Peyer's patch (tissue), 4 donors: ENCODE measurements around the gene SLC22A23. TPM values are rescaled to one million over a fixed set of nuclear protein-coding genes. Genes with fewer than 3 reads are reported as not detected.

Experiments used
- DNase-seq, 3 donors: peaks; one replicate each; pipeline ENCODE4 v3.0.0-alpha.2; 2017 to 2019
- H3K27ac ChIP-seq, 4 donors: fragments of 200-600 bp; sonication (generic); one replicate each; pipeline ENCODE4 v1.5.1; 2016 to 2019
- H3K27me3 ChIP-seq, 2 donors: fragments of 200-600 bp; sonication (generic); one replicate each; pipeline ENCODE4 v1.5.1; 2019
- H3K36me3 ChIP-seq, 3 donors: fragments of 200-600 bp; sonication (generic); one replicate each; pipeline ENCODE4 v1.5.1; 2016 to 2019
- H3K4me1 ChIP-seq, 4 donors: fragments of 200-600 bp; sonication (generic); one replicate each; pipeline ENCODE4 v1.5.1; 2016 to 2019
- H3K4me3 ChIP-seq, 4 donors: fragments of 200-600 bp; sonication (generic); 1 replicate in 3 of 4; 2 replicates in 1 of 4; pipeline ENCODE4 v1.5.1; 2016 to 2019; ENCODE audit warnings: mild to moderate bottlenecking in 1 of 4
- H3K9me3 ChIP-seq, 4 donors: fragments of 200-600 bp; sonication (generic); one replicate each; pipeline ENCODE4 v1.5.1; 2016 to 2019; ENCODE audit warnings: mild to moderate bottlenecking in 1 of 4
- POLR2A ChIP-seq, 2 donors: fragments of 450-650 bp; IDR thresholded peaks; one replicate each; pipeline ENCODE4 v1.5.1; 2017; ENCODE audit warnings: antibody characterized with exemption in 2 of 2, mild to moderate bottlenecking in 2 of 2, moderate library complexity in 2 of 2
- total RNA-seq, 4 donors: library from RNA; depleted of rRNA; stranded (reverse); fragments of >200 nt; gene quantifications; one replicate each; pipeline ENCODE4 v1.1.0, GENCODE V29; 2016
- TF ChIP-seq, protein P1 (sequence below), 6 experiments: fragments of 450-650 bp in 4 of 6; fragments of 200-600 bp in 2 of 6; sonication (generic) in 1 of 6; IDR thresholded peaks; one replicate each; pipeline ENCODE4 v1.5.1; 2017 to 2019; ENCODE audit warnings: antibody characterized with exemption in 6 of 6, mild to moderate bottlenecking in 3 of 6, moderate library complexity in 1 of 6

The SLC22A23 gene
- total RNA-seq, 4 donors from 2014 or later = 22.3 to 145 (median 91.6) TPM

DNA sequence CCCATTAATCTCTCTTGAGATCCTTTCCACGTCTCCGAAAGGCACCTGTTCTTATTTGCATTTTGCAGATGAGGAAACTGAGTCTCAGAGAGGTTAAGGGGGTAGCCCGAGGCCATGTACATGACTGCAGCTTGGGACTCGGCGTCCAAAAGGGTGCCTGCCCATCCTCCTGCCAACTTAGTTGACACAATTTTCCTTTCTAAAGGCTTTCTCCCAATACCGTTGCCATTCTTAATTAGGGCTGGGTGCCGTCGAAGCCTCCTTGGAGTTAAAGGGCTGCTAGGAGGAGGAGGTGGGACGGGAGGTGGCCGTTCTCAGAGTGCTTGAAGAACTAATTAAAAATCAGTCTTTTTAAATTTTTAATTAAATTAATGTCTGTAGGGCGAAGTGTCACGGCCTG lies 198.6 kb downstream of the SLC22A23 start:
- H3K9me3 ChIP-seq = no peaks in the 10 kb centered on the region
- no peaks in the 10 kb centered on the region for H3K27me3 ChIP-seq
- H3K27ac ChIP-seq = peak overlapping the region in 1 of 4 donors; percentile 83
- no peak for TF ChIP-seq POLR2A (IDR thresholded peaks at IDR 0.05)
- TF ChIP-seq, protein P1, sequence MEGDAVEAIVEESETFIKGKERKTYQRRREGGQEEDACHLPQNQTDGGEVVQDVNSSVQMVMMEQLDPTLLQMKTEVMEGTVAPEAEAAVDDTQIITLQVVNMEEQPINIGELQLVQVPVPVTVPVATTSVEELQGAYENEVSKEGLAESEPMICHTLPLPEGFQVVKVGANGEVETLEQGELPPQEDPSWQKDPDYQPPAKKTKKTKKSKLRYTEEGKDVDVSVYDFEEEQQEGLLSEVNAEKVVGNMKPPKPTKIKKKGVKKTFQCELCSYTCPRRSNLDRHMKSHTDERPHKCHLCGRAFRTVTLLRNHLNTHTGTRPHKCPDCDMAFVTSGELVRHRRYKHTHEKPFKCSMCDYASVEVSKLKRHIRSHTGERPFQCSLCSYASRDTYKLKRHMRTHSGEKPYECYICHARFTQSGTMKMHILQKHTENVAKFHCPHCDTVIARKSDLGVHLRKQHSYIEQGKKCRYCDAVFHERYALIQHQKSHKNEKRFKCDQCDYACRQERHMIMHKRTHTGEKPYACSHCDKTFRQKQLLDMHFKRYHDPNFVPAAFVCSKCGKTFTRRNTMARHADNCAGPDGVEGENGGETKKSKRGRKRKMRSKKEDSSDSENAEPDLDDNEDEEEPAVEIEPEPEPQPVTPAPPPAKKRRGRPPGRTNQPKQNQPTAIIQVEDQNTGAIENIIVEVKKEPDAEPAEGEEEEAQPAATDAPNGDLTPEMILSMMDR (IDR thresholded peaks at IDR 0.05) = no peak
- no peaks in the 10 kb centered on the region for H3K36me3 ChIP-seq
- peak overlapping the region; percentile 81 to 99 (median 93) for H3K4me3 ChIP-seq
- peaks cover 0 to 25% (median 6%) of the 10 kb centered on the region in 4 donors for H3K4me1 ChIP-seq
- no peak for DNase-seq

DNA sequence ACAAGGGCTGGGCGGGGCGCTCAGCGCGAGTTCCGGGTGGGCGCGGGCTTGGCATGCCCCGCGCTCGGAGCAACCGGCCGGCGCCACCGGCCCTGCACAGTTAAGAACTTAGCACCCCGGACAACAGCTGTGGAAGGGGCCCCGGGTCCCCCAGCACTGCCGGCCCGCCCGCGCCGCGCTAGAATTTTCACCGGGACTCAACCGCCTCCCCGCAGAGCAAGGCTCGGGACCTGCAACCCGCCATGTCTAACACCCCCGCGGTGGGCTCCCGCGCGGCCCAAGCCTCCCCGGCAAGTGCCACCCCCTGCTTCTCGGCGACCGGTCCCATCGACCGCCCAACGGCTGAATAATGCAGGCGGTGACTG lies 203.3 kb downstream of the SLC22A23 start:
- Histone ChIP-seq H3K27me3 (no peaks in the 10 kb centered on the region), H3K9me3 (no peaks in the 10 kb centered on the region), H3K4me1 (peaks cover 0 to under 1% (median 0%) of the 10 kb centered on the region in 4 donors), H3K27ac (no peak overlapping the region), H3K4me3 (no peak overlapping the region), H3K36me3 (no peaks in the 10 kb centered on the region)
- TF ChIP-seq, protein P1 (IDR thresholded peaks at IDR 0.05) = no peak
- no peak for TF ChIP-seq POLR2A (IDR thresholded peaks at IDR 0.05)
- DNase-seq = no peak

DNA sequence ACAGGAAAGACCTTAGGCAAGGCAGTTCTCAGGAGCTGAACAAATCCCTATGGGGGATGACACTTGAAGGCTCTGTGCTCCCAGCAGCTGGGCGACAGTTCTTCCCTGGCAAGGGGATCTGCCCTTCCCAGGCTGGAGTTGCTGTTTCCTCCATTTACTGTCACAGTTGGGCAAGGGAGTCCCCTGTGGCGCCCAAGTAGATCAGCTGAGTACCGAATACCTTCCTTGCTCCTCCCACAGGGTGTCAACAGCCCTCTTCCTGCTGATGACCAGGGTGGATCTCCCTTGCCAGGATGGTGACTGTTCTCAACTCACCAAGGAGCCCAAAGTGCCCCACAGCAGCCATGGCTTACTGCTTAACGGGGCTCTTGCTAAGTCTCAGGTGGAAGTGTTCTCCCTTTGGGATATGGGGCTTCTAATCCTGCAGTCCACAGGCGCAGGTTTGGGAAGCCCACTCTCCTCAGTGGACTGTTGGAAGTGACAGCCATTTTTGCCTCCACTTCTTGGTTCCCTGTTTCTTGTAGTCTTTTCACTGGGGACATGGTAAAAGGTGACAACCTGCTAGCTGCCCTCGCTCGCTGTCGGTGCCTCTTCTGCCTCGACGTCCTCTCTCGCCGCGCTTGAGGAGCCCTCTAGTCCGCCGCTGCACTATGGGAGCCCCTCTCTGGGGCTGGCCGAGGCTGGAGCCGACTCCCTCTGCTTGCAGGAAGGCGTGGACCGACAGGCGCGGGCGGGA lies 203.8 kb downstream of the SLC22A23 start:
- no peak for TF ChIP-seq POLR2A (IDR thresholded peaks at IDR 0.05)
- TF ChIP-seq, protein P1 (IDR thresholded peaks at IDR 0.05) = no peak
- Histone ChIP-seq H3K36me3 (no peaks in the 10 kb centered on the region), H3K4me3 (no peak overlapping the region), H3K4me1 (peaks cover 0 to 6% (median 0%) of the 10 kb centered on the region in 4 donors), H3K27me3 (no peaks in the 10 kb centered on the region), H3K27ac (no peak overlapping the region), H3K9me3 (no peaks in the 10 kb centered on the region)
- DNase-seq = peak in 1 of 3 donors; percentile 34

DNA sequence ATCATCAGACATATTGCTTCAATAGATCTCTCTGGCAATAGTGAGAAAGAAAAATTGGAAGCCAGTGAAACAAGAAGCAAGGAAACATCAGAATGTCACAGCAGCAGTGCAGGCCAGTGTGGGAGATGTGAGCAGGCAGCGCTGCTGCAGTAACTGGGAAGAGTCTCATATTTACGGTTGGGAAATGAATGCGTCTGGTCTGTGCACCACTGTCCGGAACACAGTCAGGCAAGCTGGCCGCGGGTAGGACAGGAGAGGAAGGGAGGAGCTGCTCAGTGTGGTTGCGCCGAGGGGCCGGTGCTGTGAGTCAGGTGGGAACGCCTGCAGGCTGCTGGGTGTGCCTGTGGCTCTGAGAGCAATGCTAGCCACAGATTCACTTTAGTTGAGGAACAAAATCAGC lies 204.5 kb downstream of the SLC22A23 start:
- Histone ChIP-seq H3K36me3 (no peaks in the 10 kb centered on the region), H3K27ac (no peak overlapping the region), H3K4me3 (no peak overlapping the region), H3K9me3 (no peaks in the 10 kb centered on the region), H3K27me3 (no peaks in the 10 kb centered on the region), H3K4me1 (peaks cover 0 to 13% (median 0%) of the 10 kb centered on the region in 4 donors)
- no peak for TF ChIP-seq POLR2A (IDR thresholded peaks at IDR 0.05)
- TF ChIP-seq, protein P1 (IDR thresholded peaks at IDR 0.05) = no peak
- peak in 1 of 3 donors; percentile 43 for DNase-seq

DNA sequence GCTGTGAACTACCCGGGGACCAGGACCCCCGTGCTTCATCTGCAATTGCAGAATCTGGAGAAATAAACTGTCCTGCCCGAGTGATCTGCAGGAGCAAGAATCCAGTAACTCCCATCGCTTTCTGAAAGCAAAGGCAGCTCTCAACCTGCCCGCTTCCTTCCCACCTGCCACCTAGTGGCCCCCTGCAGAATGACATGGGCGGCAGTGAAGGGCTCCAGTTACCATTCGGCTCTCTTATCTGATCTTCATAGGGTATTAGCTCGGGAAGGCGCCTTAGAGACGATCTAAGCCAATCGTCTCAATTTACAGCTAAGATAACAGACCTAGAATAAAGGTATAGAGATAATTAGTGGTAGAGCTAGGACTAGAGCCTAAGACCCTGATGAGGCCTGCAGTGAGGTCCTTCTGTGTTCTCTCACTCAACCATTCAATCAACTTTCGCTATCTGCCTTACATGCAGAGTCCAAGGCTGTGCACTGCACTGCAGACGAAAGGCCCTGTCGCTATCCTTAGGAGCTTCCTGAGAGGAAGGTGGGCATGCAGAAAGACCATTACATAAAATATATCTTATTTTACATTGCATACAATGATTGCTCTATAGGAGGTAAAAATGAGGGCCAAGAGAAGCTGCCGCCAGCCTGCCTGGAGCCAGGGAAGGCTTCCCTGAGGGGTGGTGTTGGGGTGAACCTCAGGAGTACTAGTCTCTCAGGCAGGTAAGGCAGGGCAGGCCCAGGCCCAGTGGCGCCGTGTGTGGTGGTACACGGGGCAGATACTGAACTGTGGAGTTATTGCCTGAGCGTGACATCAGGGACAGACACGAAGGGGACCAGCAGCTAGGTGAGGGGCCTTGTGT lies 205.2 kb downstream of the SLC22A23 start:
- H3K36me3 ChIP-seq = no peaks in the 10 kb centered on the region
- TF ChIP-seq, protein P1 (IDR thresholded peaks at IDR 0.05) = peak; percentile 89 to 98 (median 96)
- TF ChIP-seq POLR2A (IDR thresholded peaks at IDR 0.05) = no peak
- peaks cover 0 to 16% (median 0%) of the 10 kb centered on the region in 4 donors for H3K4me1 ChIP-seq
- DNase-seq = peak; percentile 74 to 93 (median 89)
- no peaks in the 10 kb centered on the region for H3K27me3 ChIP-seq
- no peaks in the 10 kb centered on the region for H3K9me3 ChIP-seq
- H3K27ac ChIP-seq = no peak overlapping the region
- H3K4me3 ChIP-seq = no peak overlapping the region
